SKM-1 treated with dmso at 0.1 percent for 144 hours (cell line): ENCODE data around the gene VANGL2.

Experiments used
- DNase-seq: peaks from one replicate; lab custom pipeline; 2025; ENCODE audit not compliant: unreplicated experiment; lab: John Stamatoyannopoulos, UW

The VANGL2 gene

DNA sequence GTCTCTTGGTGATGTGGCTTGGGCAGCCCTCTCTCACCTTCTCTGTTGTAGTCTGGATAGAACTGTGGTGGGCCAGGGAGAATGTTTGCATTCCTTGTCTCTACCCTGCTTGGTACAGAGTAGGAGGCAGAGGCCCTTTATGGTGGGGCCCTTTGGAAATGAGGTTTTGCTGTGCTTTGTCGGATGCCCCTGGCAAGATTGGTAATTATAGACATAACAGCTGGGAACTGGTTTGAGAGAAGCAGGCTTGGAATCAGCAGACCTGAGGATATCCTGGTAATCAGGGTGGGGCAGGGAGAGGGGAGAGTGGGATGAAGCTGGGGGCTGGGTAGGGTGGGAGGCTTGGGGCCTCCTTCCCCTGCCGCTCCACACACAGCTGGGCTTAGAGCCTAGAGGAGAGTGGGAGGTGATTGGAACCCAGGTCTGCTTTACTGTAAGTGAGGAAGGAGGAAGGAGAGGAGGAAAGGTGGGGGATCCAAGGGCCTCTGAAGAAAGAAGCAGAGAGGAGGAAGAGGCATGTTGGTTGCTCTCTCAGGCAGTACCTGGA lies 5.0 kb downstream of the VANGL2 start:
- no peak for DNase-seq

DNA sequence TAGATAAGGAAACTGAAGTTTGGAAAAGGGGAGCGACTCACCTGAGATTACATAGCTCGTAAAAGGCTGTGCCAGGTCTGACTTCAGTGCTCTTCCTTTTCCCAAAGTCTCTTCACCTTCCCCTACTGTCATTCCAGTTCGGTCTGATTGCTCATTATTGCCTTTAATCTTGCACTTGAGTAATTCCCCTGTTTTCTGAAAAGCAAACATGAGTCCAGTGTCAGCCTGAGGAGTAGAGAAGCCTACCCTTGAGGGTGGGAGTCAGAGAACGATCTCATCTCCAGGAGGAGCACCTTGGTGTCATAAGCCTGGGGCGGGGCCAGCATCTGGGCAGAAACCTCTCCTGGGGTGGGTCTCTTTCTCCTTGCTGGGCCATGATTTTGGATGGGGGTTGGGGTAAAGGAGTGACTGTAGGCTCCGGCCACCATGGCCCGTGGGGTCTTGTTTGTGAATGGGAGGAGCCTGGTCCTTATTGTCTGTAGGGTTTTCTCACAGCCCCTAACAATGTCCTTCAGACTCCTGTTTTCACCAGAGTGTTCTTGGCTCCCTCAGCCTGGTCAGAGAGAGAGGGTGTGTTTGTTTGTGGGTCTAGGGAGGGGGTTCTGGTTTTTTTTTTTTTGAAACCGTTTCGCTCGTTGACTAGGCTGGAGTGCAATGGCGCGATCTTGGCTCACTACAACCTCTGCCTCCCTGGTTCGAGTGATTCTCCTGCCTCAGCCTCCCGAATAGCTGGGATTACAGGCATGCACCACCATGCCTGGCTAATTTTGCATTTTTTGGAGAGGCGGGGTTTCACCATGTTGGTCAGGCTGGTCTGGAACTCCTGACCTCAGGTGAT lies 6.0 kb downstream of the VANGL2 start:
- no peak for DNase-seq

DNA sequence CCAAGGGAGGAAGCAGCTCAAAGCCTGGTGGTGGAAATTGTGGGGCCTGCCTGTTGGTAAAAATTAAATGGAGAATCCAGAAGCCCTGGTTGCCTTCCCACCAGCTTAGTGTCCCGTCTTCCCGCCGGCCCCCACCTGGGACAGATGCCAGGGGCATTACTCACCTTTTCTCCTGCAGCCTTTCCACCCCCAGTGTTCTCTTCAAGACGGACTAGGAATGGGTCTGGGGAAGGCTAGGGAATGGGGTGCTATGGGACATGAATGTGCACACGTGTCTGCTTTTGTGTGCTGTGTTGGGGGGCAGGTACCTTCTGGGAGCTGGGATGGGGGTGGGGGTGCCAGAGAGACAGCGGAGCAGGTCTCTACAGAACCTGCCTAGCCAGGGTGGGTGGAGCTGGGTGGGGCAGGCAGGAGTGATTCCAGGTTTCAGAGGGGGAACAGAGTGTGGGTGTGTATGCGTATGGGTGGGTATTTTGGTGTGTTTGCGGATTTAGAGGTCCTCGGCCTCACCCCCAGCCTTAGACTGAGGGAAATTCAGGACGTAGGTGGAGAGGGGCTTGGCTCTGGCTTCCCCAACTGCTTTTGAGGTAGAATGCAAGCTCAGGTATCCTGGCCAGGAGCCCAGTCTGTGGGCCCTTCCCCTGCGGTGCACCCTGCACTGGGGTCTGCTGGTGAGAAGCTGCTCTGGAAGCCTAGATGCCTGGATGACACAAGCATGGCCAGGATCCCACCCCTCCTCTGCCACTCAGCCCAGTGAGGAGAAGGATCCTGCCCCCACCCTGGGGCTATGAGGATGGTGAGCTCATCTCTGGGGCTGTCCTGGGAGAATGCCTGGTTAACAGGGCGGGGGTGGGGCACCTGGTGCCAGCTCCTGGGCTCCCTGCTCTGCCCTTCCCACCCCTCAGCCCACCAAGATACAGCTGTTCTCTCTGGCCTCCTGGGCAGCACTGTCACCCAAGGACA lies 7.8 kb downstream of the VANGL2 start:
- DNase-seq, result no peak

DNA sequence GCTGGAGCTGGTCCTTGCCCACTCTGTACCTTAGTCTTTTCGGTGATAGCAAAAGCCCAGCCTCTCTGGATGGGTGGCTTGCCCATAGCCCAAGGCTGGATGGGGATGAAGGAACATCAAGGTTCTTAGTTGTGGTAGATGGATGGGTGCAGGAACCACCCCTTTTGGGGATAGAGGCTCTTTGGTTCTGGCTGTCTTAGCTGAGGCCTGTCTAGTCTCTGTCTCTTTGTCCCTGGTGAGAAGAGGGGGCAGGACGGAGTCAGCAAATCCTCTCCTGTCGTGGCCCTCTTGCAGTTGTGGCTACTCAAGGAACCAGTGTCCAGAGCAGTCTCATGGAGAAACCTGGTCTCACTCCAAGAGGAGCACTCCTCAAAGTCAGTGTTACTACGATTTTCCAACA lies 8.5 kb downstream of the VANGL2 start:
- no peak for DNase-seq

DNA sequence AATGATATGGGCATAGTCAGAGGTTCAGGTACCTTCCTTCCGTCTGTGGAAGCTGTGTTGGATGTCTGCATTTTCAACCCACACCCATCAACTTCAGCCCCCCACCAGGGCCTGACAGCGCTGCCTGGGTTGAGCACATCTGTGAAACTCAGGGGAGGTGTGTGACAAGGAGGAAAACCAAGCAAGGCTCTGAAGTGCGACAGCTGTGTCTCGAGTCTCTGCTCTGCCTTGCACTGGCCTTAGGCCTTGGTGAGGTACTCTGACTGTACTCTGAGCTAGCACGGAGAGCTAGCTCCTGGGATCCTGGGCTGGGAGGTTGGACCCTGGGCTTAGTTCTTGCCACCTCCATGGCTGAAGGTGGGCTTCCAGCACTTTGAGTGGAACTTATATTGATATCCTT lies 9.1 kb downstream of the VANGL2 start:
- no peak for DNase-seq

DNA sequence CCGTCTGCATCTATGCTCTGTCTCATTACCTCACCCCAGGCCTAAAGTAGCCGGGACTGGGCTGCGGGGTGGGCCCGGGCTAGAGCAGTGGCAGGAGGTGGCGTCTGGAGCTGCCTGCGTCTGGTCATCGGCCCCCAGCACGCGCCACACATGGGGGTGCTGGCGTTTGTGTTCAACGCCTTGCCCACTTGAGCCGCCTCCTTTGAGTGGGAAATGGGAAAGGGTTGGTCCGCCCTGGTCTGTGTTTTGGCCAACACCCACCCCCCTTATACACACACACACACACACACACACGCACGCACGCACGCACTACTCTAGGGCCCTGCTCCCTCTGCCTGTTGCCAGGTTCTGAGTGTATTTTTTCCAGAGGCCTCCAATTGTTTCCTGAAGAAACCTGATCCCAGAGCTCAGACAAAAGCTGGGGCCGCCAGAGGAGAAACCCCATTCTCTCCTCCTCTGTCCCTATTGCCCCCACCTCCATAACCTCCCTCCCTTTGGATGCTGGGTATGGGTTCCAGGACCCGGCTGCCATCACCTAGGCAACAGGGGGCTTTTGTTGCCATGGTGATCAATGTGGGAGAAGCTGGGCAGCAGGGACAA lies 10.1 kb downstream of the VANGL2 start:
- no peak for DNase-seq

DNA sequence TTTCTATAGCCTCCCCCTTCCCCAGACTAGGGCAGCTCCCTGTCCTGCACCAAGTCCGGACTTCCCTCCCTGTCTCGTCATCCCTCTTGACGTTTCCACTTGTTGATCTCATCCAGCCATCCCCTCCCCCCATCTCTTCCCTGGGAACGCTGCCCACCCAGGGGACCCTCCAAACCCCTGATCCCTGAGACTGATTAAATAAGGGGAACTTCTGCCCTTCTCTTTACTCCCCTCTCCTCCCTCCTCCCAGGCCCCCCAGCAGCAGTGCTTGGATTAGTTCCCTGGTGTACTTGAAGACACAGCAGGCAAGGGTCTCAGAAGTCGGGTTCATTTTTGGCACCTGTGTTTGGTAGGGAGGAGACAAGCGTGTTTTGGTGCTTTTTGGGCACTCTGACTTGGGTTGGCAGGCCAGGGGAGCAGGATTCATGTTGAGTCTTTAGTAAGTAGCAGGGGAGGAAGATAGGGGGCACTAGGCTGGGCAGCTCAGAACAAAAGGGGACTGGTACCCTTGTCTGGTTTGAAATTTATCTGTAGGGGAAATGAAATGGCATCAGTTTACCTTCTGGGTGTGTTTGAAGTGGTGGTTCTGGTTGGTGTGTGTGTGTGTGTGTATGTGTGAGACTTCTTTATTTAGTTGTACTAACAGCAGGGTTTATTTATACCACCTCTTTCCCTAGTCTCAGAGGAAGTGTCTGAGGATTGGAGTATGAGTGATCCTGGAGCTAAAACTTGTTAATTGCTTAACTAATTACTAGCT lies 11.1 kb downstream of the VANGL2 start:
- no peak for DNase-seq

DNA sequence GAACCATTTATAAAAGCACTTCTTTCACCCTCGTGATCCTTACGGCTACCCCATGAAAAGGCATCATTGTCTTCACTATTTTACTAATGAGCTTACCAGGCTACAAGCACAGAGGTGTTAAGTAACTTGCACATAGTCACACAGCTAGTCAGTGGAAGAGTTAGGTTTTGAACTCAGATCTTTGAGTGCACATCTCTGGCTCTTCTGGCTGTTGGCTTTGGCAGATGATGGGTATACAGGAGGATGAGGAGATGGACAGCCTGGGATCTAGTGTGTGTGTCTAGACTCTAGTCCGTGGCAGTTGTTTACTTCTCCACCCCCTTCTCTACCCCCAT lies 11.6 kb downstream of the VANGL2 start:
- DNase-seq, result no peak

DNA sequence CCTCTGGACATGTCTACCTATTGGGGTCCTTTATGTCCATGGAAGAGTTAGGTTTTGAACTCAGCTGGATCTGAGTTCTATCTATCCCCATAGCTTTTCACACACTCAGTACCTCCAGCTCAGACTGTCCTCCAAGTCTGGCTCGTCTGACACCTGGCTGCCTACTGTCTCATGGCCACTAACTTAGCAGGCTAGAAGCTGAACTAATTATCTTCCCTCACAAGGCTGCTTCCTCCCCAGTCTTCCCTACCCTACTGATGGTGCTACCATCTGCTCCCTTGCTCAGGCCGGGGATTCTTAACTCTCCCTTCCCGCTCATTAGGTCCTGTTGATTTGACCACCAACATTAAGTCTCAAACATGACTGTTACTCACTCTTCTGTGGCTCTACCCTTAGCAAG lies 13.4 kb downstream of the VANGL2 start:
- DNase-seq, result no peak

DNA sequence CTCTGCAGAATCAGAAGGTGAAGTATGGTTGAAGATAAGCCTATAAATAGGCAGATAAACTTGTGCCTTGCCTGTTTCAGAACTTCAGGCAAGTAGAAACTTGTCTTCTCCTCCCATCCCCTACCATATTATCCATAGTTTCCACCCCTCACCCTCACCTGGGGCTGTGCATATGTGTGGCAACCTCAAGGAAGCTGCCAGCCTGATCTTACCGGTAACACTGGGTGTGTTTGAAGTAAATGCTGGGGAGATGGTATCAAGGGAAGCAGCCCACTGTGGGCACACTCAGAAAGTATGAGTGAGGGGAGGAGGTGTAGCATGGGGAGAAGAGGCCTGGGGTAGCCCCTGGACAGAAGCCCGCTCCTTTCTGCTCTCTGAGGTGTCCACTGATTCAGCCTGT lies 14.5 kb downstream of the VANGL2 start:
- DNase-seq, result no peak

DNA sequence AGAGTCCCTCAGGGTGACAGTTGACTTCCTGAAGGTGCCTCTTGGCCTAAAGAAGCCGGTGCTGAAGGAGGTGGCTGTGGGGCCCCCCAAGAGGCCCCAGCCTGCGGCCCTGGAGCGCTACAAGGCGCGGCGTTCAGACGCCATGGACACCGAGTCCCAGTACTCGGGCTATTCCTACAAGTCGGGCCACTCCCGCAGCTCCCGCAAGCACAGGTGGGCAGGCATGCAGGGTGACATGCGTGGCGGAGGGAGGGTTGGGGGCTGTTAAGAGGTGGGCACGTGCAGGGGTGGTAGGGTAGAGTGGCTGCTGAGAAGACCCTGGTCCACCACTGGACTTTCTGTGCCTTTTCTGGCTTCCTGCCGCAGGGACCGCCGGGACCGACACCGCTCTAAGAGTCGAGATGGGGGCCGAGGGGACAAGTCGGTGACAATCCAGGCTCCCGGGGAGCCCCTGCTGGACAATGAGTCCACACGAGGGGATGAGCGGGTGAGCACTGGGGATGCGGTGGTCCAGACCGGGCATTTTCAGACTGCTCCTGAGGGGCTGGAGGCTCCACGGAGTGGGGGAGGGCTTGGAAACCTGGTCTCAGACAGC lies 15.4 kb downstream of the VANGL2 start:
- DNase-seq, result no peak

DNA sequence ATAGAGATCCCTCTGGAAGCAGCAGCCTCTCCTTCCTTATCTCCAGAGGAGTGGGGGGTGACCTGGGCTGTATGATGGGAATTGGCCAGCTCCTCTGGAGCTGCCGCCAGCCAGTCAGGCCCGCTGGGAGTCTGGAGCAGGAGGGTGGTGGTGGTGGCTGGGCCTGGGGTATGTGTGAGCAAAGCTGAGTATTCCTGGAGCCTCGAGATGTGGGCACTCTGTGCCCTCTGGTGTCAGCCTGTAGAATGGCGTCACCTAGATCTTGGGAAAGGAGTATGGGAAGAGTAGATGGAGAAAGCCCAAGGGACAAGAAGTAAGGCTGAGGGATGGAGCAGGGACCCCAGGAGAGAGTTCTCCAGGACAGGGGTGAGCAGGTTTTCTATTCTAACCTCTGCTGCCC lies 16.0 kb downstream of the VANGL2 start:
- no peak for DNase-seq

DNA sequence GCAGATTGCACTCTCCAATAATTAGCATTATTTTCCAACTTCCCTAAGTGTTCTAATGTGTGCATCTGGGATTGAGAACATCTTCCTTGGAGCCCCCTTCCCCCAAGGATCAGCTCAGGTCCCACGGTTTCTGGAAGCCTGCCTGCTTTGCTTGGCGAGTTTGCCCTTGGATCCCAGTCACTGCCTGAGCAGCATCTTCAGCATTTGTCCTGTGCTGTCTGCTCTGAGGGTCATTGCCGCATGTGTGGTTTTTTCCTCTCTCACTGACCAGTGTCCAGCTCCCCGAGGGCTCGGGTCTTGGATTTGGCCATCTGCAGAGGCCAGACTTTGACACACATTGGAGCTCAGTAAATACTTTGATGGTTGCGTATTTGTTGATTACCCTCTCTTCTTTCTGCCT lies 18.1 kb downstream of the VANGL2 start:
- no peak for DNase-seq

DNA sequence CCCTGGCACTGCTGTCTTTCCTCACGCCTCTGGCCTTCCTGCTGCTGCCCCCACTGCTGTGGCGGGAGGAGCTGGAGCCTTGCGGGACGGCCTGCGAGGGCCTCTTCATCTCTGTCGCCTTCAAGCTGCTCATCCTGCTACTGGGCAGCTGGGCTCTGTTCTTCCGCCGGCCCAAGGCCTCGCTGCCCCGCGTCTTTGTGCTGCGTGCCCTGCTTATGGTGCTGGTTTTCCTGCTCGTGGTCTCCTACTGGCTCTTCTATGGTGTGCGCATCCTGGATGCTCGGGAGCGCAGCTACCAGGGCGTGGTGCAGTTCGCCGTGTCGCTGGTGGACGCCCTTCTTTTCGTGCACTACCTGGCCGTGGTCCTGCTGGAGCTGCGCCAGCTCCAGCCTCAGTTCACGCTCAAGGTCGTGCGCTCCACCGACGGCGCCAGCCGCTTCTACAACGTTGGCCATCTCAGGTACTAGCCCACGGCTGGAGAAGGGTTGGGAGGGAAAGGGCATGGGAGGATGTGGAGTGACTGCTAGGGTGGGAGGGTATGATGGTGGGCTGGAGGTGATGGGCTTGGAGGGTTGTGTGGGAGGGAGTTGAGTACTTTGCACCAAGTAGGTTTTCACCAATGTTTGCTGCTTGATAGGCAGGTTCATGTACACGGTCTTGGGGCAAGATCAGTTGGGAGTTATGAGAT lies 18.9 kb downstream of the VANGL2 start:
- no peak for DNase-seq

DNA sequence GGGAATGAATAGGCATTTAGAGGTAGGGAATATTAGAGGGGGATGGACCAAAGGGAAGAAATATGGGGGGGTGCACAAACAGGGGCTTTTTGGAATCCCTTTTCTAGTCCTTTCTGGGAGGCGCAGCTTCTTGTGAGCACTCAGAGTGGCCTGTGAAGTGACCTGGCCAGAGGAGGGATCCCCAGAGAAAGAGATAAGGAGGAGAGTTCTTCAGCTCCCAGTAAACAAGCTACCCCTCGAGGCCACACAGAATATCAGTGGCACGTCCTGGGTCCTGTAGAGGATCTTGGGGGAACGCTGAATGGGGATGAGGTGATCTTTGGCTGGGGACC lies 19.4 kb downstream of the VANGL2 start:
- DNase-seq, result no peak

DNA sequence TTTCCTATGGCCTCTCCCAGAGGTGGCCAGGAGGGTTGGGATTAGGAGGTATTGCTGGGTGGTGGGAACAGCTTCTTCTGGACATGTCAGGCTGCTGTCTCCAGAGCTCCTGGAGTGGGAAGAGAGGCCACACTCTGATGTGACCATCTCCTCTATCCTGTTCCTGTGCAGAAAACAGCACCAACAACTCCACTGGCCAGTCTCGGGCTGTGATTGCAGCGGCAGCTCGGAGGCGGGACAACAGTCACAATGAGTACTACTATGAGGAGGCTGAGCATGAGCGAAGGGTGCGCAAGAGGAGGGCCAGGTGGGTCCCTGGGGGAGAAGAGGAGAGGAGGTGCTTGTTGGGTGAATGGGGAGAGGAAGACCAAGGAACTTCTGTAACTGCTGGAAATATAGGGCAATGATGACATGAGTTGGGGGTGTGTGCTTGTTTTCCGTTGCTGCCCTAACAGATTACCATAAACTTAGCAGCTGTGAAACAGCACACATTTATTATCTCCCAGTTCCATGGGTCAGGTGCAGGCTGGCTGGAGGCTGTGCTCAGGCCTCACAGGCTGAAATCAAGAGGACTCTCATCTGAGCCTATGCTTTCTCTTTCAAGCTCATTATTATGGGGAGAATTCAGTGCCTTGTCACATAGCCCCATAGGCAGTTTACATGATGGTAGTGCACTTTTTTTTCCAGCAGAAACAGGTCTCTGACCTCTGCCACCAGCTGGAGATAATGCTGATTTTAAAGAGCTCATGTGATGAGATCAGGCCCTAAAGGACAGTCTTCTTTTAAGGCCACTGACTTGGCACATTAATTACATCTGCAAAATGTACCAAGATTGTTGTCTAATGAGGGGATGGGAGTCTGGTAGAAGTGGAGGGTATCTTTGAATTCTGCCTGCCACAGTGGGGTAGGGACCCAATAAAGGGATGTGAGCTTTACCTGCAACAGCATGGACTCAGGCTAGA lies 20.8 kb downstream of the VANGL2 start:
- no peak for DNase-seq

DNA sequence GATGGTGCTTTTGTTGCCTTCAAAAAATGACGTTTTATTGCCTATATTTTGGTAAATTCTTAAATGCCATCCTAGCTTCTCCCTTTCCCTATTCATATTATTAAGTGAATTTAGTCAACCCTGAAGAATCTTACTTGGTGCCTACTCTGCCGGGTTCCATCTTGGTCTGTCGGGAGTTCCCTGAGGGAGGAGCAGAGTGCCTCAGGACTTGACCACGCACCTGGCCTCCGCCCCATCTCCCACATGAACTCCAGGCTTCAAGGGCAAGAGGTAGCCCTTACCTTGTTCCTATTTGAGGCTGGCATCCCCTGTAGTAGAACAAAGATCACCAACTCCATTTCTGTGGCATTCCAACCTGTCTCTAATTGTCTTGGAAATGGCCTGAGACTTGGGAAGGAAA lies 21.5 kb downstream of the VANGL2 start:
- no peak for DNase-seq

DNA sequence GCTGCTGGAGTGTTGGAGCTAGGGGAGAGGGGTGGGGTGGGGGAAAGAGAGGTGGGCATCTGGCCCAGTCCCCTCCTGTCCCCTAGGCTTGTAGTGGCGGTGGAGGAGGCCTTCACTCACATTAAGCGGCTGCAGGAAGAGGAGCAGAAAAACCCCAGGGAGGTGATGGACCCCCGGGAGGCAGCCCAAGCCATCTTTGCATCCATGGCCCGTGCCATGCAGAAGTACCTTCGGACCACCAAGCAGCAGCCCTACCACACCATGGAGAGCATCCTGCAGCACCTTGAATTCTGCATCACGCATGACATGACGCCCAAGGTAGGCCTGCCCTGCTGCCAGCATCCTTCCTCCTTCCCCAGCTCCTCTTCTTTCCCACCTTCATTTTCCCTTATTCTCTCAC lies 23.6 kb downstream of the VANGL2 start:
- DNase-seq, result no peak

DNA sequence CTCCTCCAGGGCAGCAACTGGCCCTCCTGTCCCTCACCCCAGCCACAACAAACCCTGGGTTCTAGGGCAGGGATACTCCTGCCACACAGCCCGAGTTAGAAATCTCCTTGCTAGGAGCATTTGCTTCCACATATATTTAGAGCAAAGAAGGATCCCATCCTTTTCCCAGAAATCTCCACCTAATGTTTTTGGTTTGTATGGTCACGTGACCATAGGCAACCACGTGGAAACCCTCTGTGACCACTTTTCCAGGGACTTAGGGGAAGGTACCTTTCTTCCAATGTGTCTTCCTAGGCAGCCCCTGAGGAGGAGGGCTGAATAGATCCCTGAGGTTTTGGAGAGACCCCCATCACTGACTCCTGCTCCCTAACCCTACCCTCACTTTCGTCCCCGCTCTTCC lies 25.5 kb downstream of the VANGL2 start:
- DNase-seq, result no peak
